Gastroesophageal sphincter (tissue), 4 donors: ENCODE data around the gene MSANTD7. TPM values are rescaled to one million over a fixed set of nuclear protein-coding genes. Genes with fewer than 3 reads are reported as not detected.
"Not testable (repeated sequence)": the region's sequence is repeated elsewhere in the genome, so short reads cannot be mapped to it uniquely, and the experiment has no call there.

Source experiments
- ATAC-seq: fragments of 150-250 bp; one replicate; pipeline ENCODE4 v1.9.1; 2016; ENCODE audit warnings: mild to moderate bottlenecking, moderate library complexity
- H3K27ac ChIP-seq, 4 donors: fragments of 200-600 bp; sonication (generic) in 3 of 4; 1 replicate in 3 of 4; 2 replicates in 1 of 4; pipeline ENCODE4 v1.5.1; 2016 to 2019
- H3K27me3 ChIP-seq: fragments of 200-600 bp; sonication (generic); one replicate; pipeline ENCODE4 v1.5.1; 2019
- H3K36me3 ChIP-seq, 2 donors: fragments of 200-600 bp; sonication (generic); one replicate each; pipeline ENCODE4 v1.5.1; 2019; ENCODE audit warnings: control low read depth in 1 of 2
- H3K4me1 ChIP-seq, 3 donors: fragments of 200-600 bp; sonication (generic); 1 replicate in 2 of 3; 2 replicates in 1 of 3; pipeline ENCODE4 v1.5.1; 2016 to 2019; ENCODE audit warnings: control low read depth in 2 of 3
- H3K4me3 ChIP-seq, 2 donors: fragments of 200-600 bp; sonication (generic); one replicate each; pipeline ENCODE4 v1.5.1; 2019; ENCODE audit warnings: mild to moderate bottlenecking in 1 of 2, moderate library complexity in 1 of 2
- H3K9me3 ChIP-seq, 3 donors: fragments of 200-600 bp; sonication (generic); one replicate each; pipeline ENCODE4 v1.5.1; 2017 to 2019; ENCODE audit warnings: control low read depth in 2 of 3
- EP300 ChIP-seq: sonication (generic); formaldehyde crosslinking; IDR thresholded peaks from one replicate; pipeline ENCODE4 v1.6.1; 2017; ENCODE audit warnings: antibody characterized with exemption, mild to moderate bottlenecking
- POLR2A ChIP-seq, 2 donors: fragments of 450-650 bp; IDR thresholded peaks; one replicate each; pipeline ENCODE4 v1.6.1; 2017; ENCODE audit warnings: antibody characterized with exemption in 2 of 2, mild to moderate bottlenecking in 2 of 2, moderate library complexity in 1 of 2
- POLR2AphosphoS5 ChIP-seq: sonication (generic); formaldehyde crosslinking; IDR thresholded peaks from one replicate; pipeline ENCODE4 v1.6.1; 2017; ENCODE audit warnings: antibody characterized with exemption
- WGBS, 2 donors: methylation state at CpG; one replicate each; pipeline ENCODE4 v1.1.5; 2018; ENCODE audit warnings: low coverage in 1 of 2; 5-methylcytosine and 5-hydroxymethylcytosine counted together
- total RNA-seq, 4 donors: library from RNA; depleted of rRNA; stranded (reverse); fragments of >200 nt; gene quantifications; one replicate each; pipeline ENCODE4 v1.1.0, GENCODE V29; 2016
- TF ChIP-seq, protein P1 (sequence below), 4 experiments: fragments of 200-600 bp in 2 of 4; fragments of 450-650 bp in 2 of 4; sonication (generic) in 1 of 4; IDR thresholded peaks; one replicate each; pipeline ENCODE4 v1.5.1; 2017 to 2019; ENCODE audit warnings: antibody characterized with exemption in 4 of 4, mild to moderate bottlenecking in 2 of 4, moderate library complexity in 2 of 4

The MSANTD7 gene
- total RNA-seq, 4 donors from 2014 or later, result 8.2 to 15.5 (median 11.6) TPM

DNA sequence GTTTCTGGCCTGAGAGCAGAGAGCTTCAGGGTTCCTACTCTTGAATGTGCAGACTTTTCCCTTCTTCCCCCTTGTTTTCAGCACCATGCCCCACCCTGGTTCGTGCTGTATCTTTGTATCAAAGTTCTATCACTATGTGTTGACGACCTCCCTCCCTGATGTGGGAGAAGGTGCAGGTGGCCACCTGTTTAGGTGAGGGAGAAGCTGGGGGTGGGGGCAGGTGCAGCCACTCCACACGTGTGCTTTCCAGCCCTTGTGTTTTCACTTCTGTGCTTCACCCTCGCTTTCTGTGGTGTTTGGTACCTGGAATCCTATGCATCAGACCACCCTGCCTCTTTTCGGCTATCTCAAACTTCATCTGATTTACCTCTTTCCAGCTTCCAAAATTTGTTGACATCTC lies 20.9 kb downstream of the MSANTD7 start:
- peaks cover 0 to 81% of the 10 kb centered on the region in 2 donors for H3K36me3 ChIP-seq
- no peak for ATAC-seq
- no peaks in the 10 kb centered on the region for H3K4me1 ChIP-seq
- 78% methylated on average over 5 of the region's 5 CpGs; no CpG with 5 or more reads in 1 of the 2 donors for WGBS, 2 donors
- TF ChIP-seq POLR2A (IDR thresholded peaks at IDR 0.05) (no peak), EP300 (no peak), POLR2AphosphoS5 (no peak)
- TF ChIP-seq, protein P1, sequence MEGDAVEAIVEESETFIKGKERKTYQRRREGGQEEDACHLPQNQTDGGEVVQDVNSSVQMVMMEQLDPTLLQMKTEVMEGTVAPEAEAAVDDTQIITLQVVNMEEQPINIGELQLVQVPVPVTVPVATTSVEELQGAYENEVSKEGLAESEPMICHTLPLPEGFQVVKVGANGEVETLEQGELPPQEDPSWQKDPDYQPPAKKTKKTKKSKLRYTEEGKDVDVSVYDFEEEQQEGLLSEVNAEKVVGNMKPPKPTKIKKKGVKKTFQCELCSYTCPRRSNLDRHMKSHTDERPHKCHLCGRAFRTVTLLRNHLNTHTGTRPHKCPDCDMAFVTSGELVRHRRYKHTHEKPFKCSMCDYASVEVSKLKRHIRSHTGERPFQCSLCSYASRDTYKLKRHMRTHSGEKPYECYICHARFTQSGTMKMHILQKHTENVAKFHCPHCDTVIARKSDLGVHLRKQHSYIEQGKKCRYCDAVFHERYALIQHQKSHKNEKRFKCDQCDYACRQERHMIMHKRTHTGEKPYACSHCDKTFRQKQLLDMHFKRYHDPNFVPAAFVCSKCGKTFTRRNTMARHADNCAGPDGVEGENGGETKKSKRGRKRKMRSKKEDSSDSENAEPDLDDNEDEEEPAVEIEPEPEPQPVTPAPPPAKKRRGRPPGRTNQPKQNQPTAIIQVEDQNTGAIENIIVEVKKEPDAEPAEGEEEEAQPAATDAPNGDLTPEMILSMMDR (IDR thresholded peaks at IDR 0.05), result no peak
- H3K9me3 ChIP-seq, result no peaks in the 10 kb centered on the region
- H3K27me3 ChIP-seq, result no peaks in the 10 kb centered on the region
- H3K27ac ChIP-seq, result no peak overlapping the region
- H3K4me3 ChIP-seq, result no peak overlapping the region

DNA sequence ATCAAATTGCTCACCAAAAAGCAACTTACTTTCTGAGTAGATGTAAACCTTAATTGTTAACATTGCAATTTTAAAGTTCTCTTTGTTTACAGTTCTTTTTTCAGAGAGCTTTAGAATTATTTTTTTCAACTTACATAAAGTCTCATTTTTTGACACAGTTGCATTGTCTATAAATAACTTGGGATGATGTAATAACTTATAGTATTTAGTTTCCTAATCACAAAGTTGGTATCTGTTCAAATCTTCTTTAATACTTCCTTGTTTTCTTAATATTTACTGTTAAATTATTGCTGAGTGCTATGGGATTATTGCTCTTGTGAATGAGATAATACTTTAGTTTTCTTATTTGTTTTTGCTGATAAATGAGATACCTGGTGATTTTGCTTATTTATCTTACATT lies 21.7 kb downstream of the MSANTD7 start:
- H3K27me3 ChIP-seq, result no peaks in the 10 kb centered on the region
- H3K4me3 ChIP-seq, result no peak overlapping the region
- no peak for ATAC-seq
- H3K36me3 ChIP-seq, result peaks cover 0 to 74% of the 10 kb centered on the region in 2 donors
- TF ChIP-seq, protein P1 (IDR thresholded peaks at IDR 0.05), result no peak
- TF ChIP-seq EP300, result no peak
- TF ChIP-seq POLR2AphosphoS5, result no peak
- TF ChIP-seq POLR2A (IDR thresholded peaks at IDR 0.05), result no peak
- H3K27ac ChIP-seq, result no peak overlapping the region
- H3K4me1 ChIP-seq, result no peaks in the 10 kb centered on the region
- no peaks in the 10 kb centered on the region for H3K9me3 ChIP-seq

- Histone ChIP-seq H3K36me3 (peaks cover 0 to 70% of the 10 kb centered on the region in 2 donors), H3K27me3 (no peaks in the 10 kb centered on the region), H3K4me3 (no peak overlapping the region), H3K4me1 (no peaks in the 10 kb centered on the region), H3K27ac (no peak overlapping the region), H3K9me3 (no peaks in the 10 kb centered on the region)
- ATAC-seq, result no peak
- 86 to 100% methylated on average over 1 of the region's 1 CpG for WGBS, 2 donors
- TF ChIP-seq POLR2A (IDR thresholded peaks at IDR 0.05), result no peak
- TF ChIP-seq POLR2AphosphoS5, result no peak
- TF ChIP-seq EP300, result no peak
- TF ChIP-seq, protein P1 (IDR thresholded peaks at IDR 0.05), result no peak
Observed at GRCh38 chr10:14860791-14861190, 22.7 kb downstream of the MSANTD7 start.

DNA sequence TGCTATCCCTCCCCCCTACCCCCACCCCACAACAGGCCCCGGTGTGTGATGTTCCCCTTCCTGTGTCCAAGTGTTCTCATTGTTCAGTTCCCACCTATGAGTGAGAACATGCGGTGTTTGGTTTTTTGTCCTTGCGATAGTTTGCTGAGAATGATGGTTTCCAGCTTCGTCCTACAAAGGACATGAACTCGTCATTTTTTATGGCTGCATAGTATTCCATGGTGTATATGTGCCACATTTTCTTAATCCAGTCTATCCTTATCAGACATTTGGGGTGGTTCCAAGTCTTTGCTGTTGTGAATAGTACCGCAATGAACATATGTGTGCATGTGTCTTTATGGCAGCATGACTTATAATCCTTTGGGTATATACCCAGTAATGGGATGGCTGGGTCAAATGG lies 26.4 kb downstream of the MSANTD7 start:
- 100% methylated on average over 3 of the region's 6 CpGs; no CpG with 5 or more reads in 1 of the 2 donors for WGBS, 2 donors
- not testable (repeated sequence) for H3K9me3 ChIP-seq

GRCh38 chr10:14864871-14865270 lies 26.8 kb downstream of the MSANTD7 start:
- 94 to 100% methylated on average over 1 to 3 of the region's 3 CpGs for WGBS, 2 donors
- not testable (repeated sequence) for H3K27me3 ChIP-seq, ATAC-seq, H3K4me3 ChIP-seq, H3K4me1 ChIP-seq, H3K27ac ChIP-seq, H3K9me3 ChIP-seq
- H3K36me3 ChIP-seq, result peaks cover 0 to 74% of the 10 kb centered on the region in 2 donors

More for the DNA sequence above, 26.4 kb downstream of the MSANTD7 start:
- H3K36me3 ChIP-seq, result peaks cover 0 to 72% of the 10 kb centered on the region in 2 donors
- not testable (repeated sequence) for H3K27ac ChIP-seq, H3K4me3 ChIP-seq, H3K4me1 ChIP-seq, ATAC-seq, H3K27me3 ChIP-seq

DNA sequence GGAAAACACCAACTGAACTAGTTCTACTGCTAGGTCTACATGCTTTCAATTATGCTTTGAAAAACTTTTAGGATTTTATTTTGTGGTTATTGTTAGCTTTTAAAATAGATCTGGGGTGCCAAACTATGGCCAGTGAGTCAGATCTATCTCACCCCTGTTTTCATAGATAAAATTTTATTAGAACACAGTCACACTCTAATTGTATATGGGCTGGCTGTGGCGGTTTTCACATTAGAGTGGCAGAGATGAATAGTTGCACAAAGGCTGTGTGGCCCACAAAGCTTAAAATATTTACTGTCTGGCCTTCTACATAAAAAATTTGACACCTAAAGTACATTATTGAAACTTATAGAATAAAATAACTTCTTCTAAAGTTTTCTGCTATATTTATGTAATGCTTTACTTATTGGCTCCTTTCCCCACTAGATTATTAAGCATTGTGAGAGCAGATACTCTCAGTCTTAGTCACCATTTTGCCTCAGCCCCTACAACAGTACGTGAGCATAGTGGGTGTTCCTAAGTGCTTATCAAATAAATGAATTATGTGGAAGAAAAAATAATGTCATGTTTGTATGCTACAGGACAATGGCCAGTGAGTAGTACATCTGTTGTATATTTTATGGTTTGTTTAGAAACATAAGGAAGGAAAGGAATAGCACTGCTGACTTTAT lies 35.1 kb downstream of the MSANTD7 start:
- H3K4me3 ChIP-seq, result no peak overlapping the region
- ATAC-seq, result no peak

More for the DNA sequence above, 35.1 kb downstream of the MSANTD7 start:
- H3K27me3 ChIP-seq, result no peaks in the 10 kb centered on the region
- H3K9me3 ChIP-seq, result no peaks in the 10 kb centered on the region
- H3K36me3 ChIP-seq, result peaks cover 0 to 20% of the 10 kb centered on the region in 2 donors
- H3K4me1 ChIP-seq, result peaks cover 0 to 22% (median 5%) of the 10 kb centered on the region in 3 donors
- 63 to 92% methylated on average over 2 of the region's 2 CpGs for WGBS, 2 donors
- TF ChIP-seq POLR2A (IDR thresholded peaks at IDR 0.05) (no peak), POLR2AphosphoS5 (no peak), EP300 (no peak)
- TF ChIP-seq, protein P1 (IDR thresholded peaks at IDR 0.05), result no peak
- H3K27ac ChIP-seq, result no peak overlapping the region
